B cell (primary cell): ENCODE results near the gene TARS2. TPM values are rescaled to one million over a fixed set of nuclear protein-coding genes. Genes with fewer than 3 reads are reported as not detected.
A peak's percentile ranks its signal among the peaks of the same experiment; 100 is the strongest.

Source experiments
- ATAC-seq: fragments of 200-7000 bp; cut with Tn5 transposase; one replicate; pipeline ENCODE4 v1.10.0; 2021; ENCODE audit warnings: low read depth, mild to moderate bottlenecking, moderate number of reproducible peaks, moderate library complexity
- CTCF ChIA-PET: fragments of 350-600 bp; sonication (Branson Sonifier 250); formaldehyde crosslinking; loops from one replicate; lab custom pipeline; 2021; ENCODE audit warnings: antibody characterized with exemption, inconsistent platforms; lab: Charles Lee
- POLR2A ChIA-PET: fragments of 350-600 bp; sonication (Branson Sonifier 250); formaldehyde crosslinking; loops from one replicate; lab custom pipeline; 2021; ENCODE audit warnings: antibody characterized with exemption; lab: Charles Lee
- DNase-seq: peaks from one replicate; pipeline ENCODE4 v3.0.0; 2013
- H2AFZ ChIP-seq: 2 replicates; pipeline ENCODE4 v1.6.1; 2012; ENCODE audit warnings: mild to moderate bottlenecking, low read depth, low read length; ENCODE audit not compliant: insufficient read depth, poor library complexity, severe bottlenecking
- H3K27ac ChIP-seq, 2 donors: 1 replicate in 1 of 2; 2 replicates in 1 of 2; pipeline ENCODE4 v1.5.1; 2012 to 2013; ENCODE audit warnings: low read length in 2 of 2, mild to moderate bottlenecking in 2 of 2, moderate library complexity in 1 of 2
- H3K27me3 ChIP-seq, 4 experiments: fragments of 200-600 bp in 1 of 4; sonication (generic) in 1 of 4; replicated peaks in 1 of 4; 1 replicate in 2 of 4; 2 replicates in 2 of 4; pipeline versions ENCODE4 v1.6.1 to v1.7.0; 2013 to 2016; ENCODE audit warnings: low read length in 3 of 4, mild to moderate bottlenecking in 2 of 4, mixed read lengths in 1 of 4, moderate library complexity in 1 of 4; ENCODE audit not compliant: insufficient read depth in 4 of 4, control insufficient read depth in 3 of 4; ENCODE audit errors: control extremely low read depth in 1 of 4
- H3K36me3 ChIP-seq, 2 experiments: replicated peaks in 1 of 2; 1 replicate in 1 of 2; 2 replicates in 1 of 2; pipeline versions ENCODE4 v1.6.1 to v1.7.1; 2013; ENCODE audit warnings: low read length in 1 of 2; ENCODE audit not compliant: insufficient read depth in 2 of 2, control insufficient read depth in 1 of 2; ENCODE audit errors: control extremely low read depth in 1 of 2, extremely low read depth in 1 of 2
- H3K4me1 ChIP-seq, 2 donors: fragments of 200-600 bp in 1 of 2; sonication (generic) in 1 of 2; 1 replicate in 1 of 2; 2 replicates in 1 of 2; pipeline versions ENCODE4 v1.5.1 to v1.6.1; 2013 to 2017; ENCODE audit warnings: low read length in 2 of 2; ENCODE audit not compliant: control insufficient read depth in 2 of 2, insufficient read depth in 2 of 2
- H3K4me2 ChIP-seq: replicated peaks from 2 replicates; pipeline ENCODE3; 2012; ENCODE audit warnings: mild to moderate bottlenecking, low read depth, low read length; ENCODE audit not compliant: poor library complexity, severe bottlenecking
- H3K4me3 ChIP-seq, 5 experiments: fragments of 200-600 bp in 1 of 5; sonication (generic) in 1 of 5; 1 replicate in 3 of 5; 2 replicates in 2 of 5; pipeline versions ENCODE4 v1.5.1 to v1.7.0; 2011 to 2016; ENCODE audit warnings: low read length in 4 of 5, mild to moderate bottlenecking in 4 of 5, low read depth in 2 of 5, control low read depth in 1 of 5, moderate library complexity in 1 of 5; ENCODE audit not compliant: insufficient read depth in 1 of 5; ENCODE audit errors: control extremely low read depth in 1 of 5, extremely low read depth in 1 of 5
- H3K79me2 ChIP-seq: fragments of 200-600 bp; sonication (generic); one replicate; pipeline ENCODE4 v1.6.0; 2016; ENCODE audit warnings: low read length; ENCODE audit not compliant: control insufficient read depth, insufficient read depth
- H3K9ac ChIP-seq: fragments of 200-600 bp; sonication (generic); 2 replicates; pipeline ENCODE4 v1.6.1; 2017; ENCODE audit warnings: mild to moderate bottlenecking, low read length, moderate library complexity
- H3K9me3 ChIP-seq, 3 donors: one replicate each; pipeline versions ENCODE4 v1.6.1 to v1.7.1; 2013; ENCODE audit warnings: low read length in 2 of 3; ENCODE audit not compliant: control insufficient read depth in 2 of 3, insufficient read depth in 1 of 3; ENCODE audit errors: control extremely low read depth in 1 of 3
- H4K20me1 ChIP-seq: 2 replicates; pipeline ENCODE4 v1.6.0; 2012; ENCODE audit warnings: mild to moderate bottlenecking, low read length; ENCODE audit not compliant: insufficient read depth, control insufficient read depth, poor library complexity, severe bottlenecking
- H3K27ac Mint-ChIP-seq: one replicate; pipeline ENCODE4 v1.8.0; 2021; ENCODE audit warnings: mixed read lengths
- H3K27me3 Mint-ChIP-seq: one replicate; pipeline ENCODE4 v1.8.0; 2021; ENCODE audit warnings: mixed read lengths
- H3K4me1 Mint-ChIP-seq: one replicate; pipeline ENCODE4 v1.8.0; 2021; ENCODE audit warnings: mixed read lengths
- H3K4me3 Mint-ChIP-seq: one replicate; pipeline ENCODE4 v1.8.0; 2021; ENCODE audit warnings: mixed read lengths
- H3K9me3 Mint-ChIP-seq: one replicate; pipeline ENCODE4 v1.8.0; 2022; ENCODE audit warnings: mixed read lengths; ENCODE audit not compliant: insufficient read depth
- CTCF ChIP-seq: fragments of 200-600 bp; IDR thresholded peaks from one replicate; pipeline ENCODE4 v1.8.0; 2022; ENCODE audit warnings: antibody characterized with exemption, mild to moderate bottlenecking
- EZH2 ChIP-seq: IDR thresholded peaks from 2 replicates; pipeline ENCODE4 v1.6.1; 2012; ENCODE audit warnings: borderline replicate concordance, low read depth, mild to moderate bottlenecking, moderate library complexity, low read length; ENCODE audit not compliant: insufficient read depth, poor library complexity, severe bottlenecking
- WGBS: methylation state at CpG from one replicate; pipeline ENCODE4 v1.1.5; 2013; ENCODE audit warnings: missing lambda C conversion rate; ENCODE audit not compliant: insufficient coverage; 5-methylcytosine and 5-hydroxymethylcytosine counted together
- intact Hi-C: fragments of 100-400 bp; cut with micrococcal nuclease; formaldehyde crosslinking; loops from one replicate; pipeline ENCODE4 v1.10.0; 2022
- polyA plus RNA-seq: library from polyadenylated mRNA; depleted of rRNA; stranded (reverse); fragments of >200 nt; gene quantifications from 2 replicates; pipeline ENCODE4 v1.2.3, GENCODE V29; 2012
- total RNA-seq, 2 donors: library from RNA; stranded (reverse); fragments of 120-200 nt in 1 of 2; gene quantifications; 1 replicate in 1 of 2; 2 replicates in 1 of 2; pipeline versions ENCODE4 v1.2.3 to v1.2.4, GENCODE V29; 2013 to 2022

The TARS2 gene
- total and polyA plus RNA-seq, 2 donors (not counting 1 experiment from before 2014, with no cell fraction given): 42.2 to 53.6 TPM

DNA sequence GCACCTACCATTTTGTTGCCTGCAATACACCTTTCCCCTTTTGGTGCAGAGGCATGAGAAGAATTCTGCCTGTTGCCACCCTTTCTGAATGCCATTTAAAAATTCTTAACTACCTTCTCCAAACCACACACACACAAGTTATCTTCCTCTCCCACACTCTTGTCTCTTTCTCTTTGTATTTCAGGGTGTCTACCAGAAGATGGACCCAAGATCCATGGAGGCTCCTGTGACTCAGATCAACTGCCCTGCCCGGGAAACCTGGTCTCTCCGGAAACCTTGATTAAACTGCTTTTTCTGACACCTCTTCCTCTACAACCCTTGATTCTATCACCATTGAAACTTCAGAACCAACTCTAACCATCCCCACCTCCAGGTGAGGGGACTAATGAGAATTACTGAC is 2.4 kb upstream of the TARS2 start:
- DNase-seq: no peak
- Histone ChIP-seq H3K9ac (no peak overlapping the region), H3K9me3 (no peaks in the 10 kb centered on the region), H3K4me2 (no peak overlapping the region), H3K79me2 (peaks cover 13% of the 10 kb centered on the region), H2AFZ (peak overlapping the region; percentile 9), H3K36me3 (peaks cover 4 to 8% of the 10 kb centered on the region in 2 experiments), H3K27ac (no peak overlapping the region), H3K4me1 (peaks cover 7 to 10% of the 10 kb centered on the region in 2 donors), H3K4me3 (no peak overlapping the region), H4K20me1 (no peaks in the 10 kb centered on the region), H3K27me3 (no peaks in the 10 kb centered on the region)
- H3K4me1 Mint-ChIP-seq: peaks cover 16% of the 10 kb centered on the region
- no peak overlapping the region for H3K27ac Mint-ChIP-seq
- intact Hi-C loops: loop anchor here (10.0 kb wide), 1 partner anchor 680 kb away; the partner anchor contains the start of genes LYSMD1 and SCNM1
- no peak for ATAC-seq
- ChIA-PET CTCF (no interaction called here), POLR2A (interaction anchor here (0.7 kb wide), 1 partner anchor 418 kb away, joined by 9 read pairs; no protein-coding TSS in a partner anchor)
- no peaks in the 10 kb centered on the region for H3K9me3 Mint-ChIP-seq
- H3K27me3 Mint-ChIP-seq: no peaks in the 10 kb centered on the region
- no CpG with 5 or more reads among the region's 2 CpGs for WGBS
- H3K4me3 Mint-ChIP-seq: peak overlapping the region; percentile 53
- TF ChIP-seq EZH2 (no peak), CTCF (no peak)

DNA sequence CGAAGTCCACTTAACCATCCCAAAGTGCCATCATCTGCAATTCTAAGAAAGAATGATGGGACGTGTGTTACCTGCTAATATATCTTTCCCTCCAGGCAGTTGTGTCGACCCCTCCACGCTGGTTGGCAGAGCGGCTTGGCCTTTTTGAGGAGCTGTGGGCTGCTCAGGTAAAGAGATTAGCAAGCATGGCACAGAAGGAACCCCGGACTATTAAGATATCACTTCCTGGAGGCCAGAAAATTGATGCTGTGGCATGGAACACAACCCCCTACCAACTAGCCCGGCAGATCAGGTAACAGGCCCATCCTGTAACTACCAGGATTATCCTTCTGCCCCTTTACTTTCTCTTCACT is 520 bp downstream of the TARS2 start:
- H3K4me1 Mint-ChIP-seq: peaks cover 16% of the 10 kb centered on the region
- Histone ChIP-seq H3K27ac (peak overlapping the region; percentile 64 to 78), H4K20me1 (no peaks in the 10 kb centered on the region), H3K4me1 (peaks cover 7 to 10% of the 10 kb centered on the region in 2 donors), H3K9me3 (no peaks in the 10 kb centered on the region), H3K27me3 (no peaks in the 10 kb centered on the region), H3K9ac (peak overlapping the region; percentile 97), H3K4me3 (peak overlapping the region; percentile 69 to 95 (median 84)), H3K4me2 (peak overlapping the region; percentile 93), H3K79me2 (peaks cover 16% of the 10 kb centered on the region), H2AFZ (peak overlapping the region; percentile 93), H3K36me3 (peaks cover 4 to 28% of the 10 kb centered on the region in 2 experiments)
- intact Hi-C loops: loop anchor here (1.0 to 10.0 kb wide), 7 partner anchors 28 to 677 kb away; partner anchors contain the start of genes ENSA, FALEC, LYSMD1 and MRPS21
- peak overlapping the region; percentile 93 for H3K4me3 Mint-ChIP-seq
- DNase-seq (no peak), ATAC-seq (no peak)
- H3K9me3 Mint-ChIP-seq: no peaks in the 10 kb centered on the region
- CTCF ChIA-PET: interaction anchor here (1.1 kb wide), 1 partner anchor 24 kb away, joined by 4 read pairs; no protein-coding TSS in a partner anchor
- H3K27me3 Mint-ChIP-seq: no peaks in the 10 kb centered on the region
- POLR2A ChIA-PET: interaction anchor here (0.6 to 3.0 kb wide), 5 partner anchors 11 to 285 kb away, joined by 3 to 24 read pairs (median 5); partner anchors contain the start of genes FALEC and MCL1
- H3K27ac Mint-ChIP-seq: peak overlapping the region; percentile 98
- TF ChIP-seq EZH2 (no peak), CTCF (no peak)
- WGBS: 0% methylated on average over 3 of the region's 7 CpGs
